GM19438 (cell line): ENCODE measurements around the gene MAPK10.

ENCODE experiments used
- ATAC-seq: cut with Tn5 transposase; IDR thresholded peaks from one replicate; pipeline ENCODE4 v1.9.1; 2021; ENCODE audit warnings: low read depth; ENCODE audit not compliant: unreplicated experiment

MAPK10 gene

DNA sequence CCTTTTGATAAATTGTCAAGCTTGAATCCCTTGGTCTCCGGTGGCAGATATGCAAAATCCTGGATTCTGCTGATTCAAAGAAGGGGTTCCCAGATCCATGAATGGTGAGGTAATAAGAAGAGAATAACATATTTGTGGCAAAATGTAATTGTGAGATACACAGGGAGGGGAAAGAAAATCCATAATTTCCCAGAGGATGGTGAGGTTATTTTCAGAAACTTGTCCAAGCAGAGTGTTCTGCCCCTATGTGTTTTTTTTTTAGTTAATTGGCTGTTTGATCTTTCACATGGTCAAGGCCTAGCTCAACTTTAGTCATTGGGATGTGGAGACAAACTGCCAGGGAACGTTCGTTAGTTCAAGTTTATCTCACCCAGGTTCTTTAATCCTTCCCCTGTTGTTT lies 408.8 kb downstream of the MAPK10 start:
- ATAC-seq = no peak

DNA sequence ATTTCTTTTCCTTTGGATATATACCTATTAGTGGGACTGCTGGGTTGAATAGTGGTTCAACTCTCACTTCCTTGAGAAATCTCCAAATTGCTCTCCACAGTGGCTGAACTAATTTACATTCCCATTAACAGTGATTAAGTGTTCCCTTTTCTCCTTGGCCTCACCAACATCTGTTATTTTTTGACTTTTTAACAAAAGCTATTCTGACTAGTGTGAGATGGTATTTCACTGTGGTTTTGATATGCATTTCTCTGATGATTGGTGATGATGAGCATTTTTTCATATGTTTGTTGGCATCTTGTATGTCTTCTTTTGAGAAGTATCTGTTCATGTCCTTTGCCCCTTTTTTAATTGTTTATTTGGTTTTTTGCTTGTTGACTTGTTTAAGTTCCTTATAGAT lies 413.0 kb downstream of the MAPK10 start:
- no peak for ATAC-seq

DNA sequence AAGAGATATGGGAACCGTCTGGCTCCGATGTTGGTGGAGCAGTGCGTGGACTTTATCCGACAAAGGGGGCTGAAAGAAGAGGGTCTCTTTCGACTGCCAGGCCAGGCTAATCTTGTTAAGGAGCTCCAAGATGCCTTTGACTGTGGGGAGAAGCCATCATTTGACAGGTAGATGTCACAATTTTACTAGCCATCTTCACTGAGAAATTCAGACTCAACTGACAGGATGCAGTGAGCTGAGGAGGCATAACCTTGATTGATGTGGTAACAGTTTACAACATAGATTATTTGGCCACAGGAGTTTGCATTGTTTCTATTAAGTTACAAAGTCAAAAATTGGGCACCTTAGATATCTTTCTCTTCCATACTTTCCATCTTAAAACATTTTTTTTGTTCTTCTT lies 417.7 kb downstream of the MAPK10 start:
- ATAC-seq = no peak

DNA sequence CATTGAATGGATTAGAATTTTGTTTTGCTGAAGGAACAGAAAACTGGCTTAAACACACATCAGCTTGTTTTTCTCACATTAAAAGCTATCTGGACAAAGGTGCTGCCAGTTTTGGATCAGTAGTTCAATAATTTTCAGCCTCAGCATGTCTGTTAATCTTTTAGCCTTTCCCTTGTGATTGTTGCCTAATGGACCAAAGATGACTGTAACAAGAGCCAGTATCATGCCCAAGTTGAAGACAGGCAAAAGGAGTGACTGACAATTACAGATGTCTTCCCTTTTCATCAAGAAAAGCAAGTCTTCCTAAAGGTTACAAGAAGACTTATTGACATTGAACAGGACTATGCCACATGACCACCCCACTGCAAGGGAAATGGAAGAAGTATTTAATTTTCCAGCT lies 419.7 kb downstream of the MAPK10 start:
- no peak for ATAC-seq
